DMS 273 (cell line): Measurements from ENCODE around the gene SLC6A12.
A peak's percentile ranks its signal among the peaks of the same experiment; 100 is the strongest.
"Not testable (repeated sequence)": the region's sequence is repeated elsewhere in the genome, so short reads cannot be mapped to it uniquely, and the experiment has no call there.

Source experiments
- DNase-seq: peaks from one replicate; lab custom pipeline; 2025; ENCODE audit not compliant: unreplicated experiment; lab: John Stamatoyannopoulos, UW

SLC6A12 gene

DNA sequence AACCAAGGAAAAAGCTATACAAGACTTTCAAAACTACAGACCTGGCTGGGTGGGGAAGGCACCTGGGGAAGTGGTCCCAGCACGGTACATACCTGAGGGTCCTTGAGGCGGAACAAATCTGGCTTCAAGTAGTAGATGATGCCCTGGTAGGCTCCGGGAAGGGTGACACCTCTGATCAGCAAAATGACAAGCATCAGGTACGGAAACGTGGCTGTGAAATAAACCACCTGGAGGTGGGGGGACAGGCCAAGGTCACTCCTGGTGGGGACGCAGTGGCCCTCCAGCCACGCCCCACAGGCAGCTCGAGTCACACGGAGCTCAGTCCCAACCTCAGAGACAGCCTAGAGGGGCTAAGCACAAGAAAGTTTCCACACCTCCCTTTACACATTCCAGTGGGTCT lies 15.3 kb downstream of the SLC6A12 start:
- DNase-seq: no peak

- DNase-seq: no peak
Measured at GRCh38 chr12:197911-198695, 15.9 kb downstream of the SLC6A12 start.

DNA sequence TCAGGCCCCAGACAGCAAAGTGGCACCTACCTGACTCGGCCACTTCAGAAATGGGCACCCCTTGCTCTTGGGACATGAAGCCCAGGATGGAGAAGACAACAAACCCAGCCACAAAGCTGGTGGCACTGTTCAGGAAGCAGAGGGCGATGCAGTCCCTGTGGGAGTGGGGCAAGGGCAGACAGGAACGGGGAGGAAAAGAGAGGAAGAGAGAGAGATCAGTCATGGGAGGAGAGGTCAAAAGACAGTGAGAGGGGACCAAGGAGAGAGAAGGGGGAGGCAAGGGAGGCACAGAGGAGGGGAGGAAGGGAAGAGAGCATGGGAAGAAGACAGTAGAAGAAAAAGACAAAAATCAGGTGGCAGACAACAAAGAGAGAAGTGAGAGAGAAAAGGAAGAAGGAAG lies 16.6 kb downstream of the SLC6A12 start:
- DNase-seq: no peak

GRCh38 chr12:196436-196835 lies 17.5 kb downstream of the SLC6A12 start:
- no peak for DNase-seq

GRCh38 chr12:195951-196350 lies 18.0 kb downstream of the SLC6A12 start:
- DNase-seq: no peak

GRCh38 chr12:195156-195555 lies 18.8 kb downstream of the SLC6A12 start:
- DNase-seq: no peak

DNA sequence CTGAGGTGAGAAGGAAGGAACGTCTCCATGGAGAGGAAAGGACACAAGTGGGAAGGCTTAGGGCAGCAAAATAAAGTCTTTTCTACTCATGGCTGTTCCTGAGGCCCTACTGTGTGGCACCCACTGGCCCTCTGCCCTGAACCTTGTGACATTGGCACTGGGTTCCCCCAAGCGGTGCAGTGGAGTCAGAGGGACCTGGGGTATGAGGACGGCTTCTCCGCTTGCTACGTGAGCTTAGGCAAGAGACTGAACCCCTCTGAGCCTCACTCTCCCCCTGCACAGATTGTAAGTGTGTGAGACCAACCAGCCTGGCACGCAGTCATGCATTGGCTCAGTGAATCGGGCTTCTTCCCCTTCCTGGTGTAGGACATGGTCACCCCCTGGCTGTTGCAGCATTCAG lies 19.7 kb downstream of the SLC6A12 start:
- no peak for DNase-seq

DNA sequence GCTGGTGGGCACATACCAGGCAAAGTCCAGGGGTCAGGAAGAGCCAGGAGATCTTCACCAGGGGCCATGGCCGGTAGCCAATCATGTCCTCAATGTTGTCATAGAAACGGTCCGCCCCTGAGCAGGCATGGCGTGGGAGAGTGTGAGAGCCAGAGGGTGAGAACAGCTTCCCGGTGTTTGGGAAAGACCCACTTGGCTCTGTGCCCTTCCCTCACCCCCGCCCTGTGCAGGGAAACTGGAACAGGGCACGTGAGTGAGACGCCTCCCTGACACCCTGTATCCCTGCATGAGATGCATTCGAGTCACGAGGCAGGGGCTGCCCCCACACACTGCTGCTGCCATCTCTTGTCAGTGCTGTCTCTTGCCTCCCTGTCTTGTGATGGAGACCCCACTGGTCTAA lies 20.7 kb downstream of the SLC6A12 start:
- peak; percentile 26 for DNase-seq

DNA sequence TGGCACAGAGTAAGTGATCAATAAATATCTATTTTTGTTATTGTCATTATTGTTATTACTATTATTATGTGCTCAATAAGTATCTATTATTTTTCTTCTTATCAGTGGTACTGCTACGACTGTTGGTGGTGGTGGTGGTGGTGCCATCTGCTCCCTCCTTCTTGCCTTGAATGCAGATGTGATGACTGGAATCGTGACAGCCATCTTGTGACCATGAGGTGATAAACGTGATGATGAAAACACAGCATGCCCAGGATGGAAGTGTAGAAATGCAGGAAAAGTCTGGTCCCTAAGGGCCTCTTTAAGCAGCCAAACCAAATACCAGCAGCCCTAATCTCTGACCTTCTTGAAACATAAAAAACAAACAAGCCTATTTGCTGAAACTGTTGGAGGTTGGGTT lies 22.4 kb downstream of the SLC6A12 start:
- no peak for DNase-seq

GRCh38 chr12:190881-191280 lies 23.1 kb downstream of the SLC6A12 start:
- no peak for DNase-seq

DNA sequence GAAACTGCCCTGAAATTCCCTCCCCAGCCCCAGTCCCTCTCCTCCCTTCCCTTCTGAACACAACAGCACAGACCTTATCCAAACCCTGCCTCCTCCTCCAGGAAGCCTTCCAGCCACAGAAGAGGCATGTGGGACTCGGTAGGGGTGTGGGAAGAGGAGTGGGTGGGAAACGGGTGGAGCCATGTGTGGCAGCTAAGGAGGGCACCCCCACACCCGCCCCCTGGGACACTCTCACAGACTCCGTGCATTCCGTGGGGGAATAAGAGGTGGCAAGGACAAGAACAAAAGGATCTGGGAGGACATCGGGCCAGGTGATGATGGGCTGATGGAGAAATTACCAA lies 24.4 kb downstream of the SLC6A12 start:
- no peak for DNase-seq

- DNase-seq: peak; percentile 87
Measured at GRCh38 chr12:188910-189621, 24.9 kb downstream of the SLC6A12 start.

- DNase-seq: not testable (repeated sequence)
Measured at GRCh38 chr12:187986-188909, 25.7 kb downstream of the SLC6A12 start.

GRCh38 chr12:186006-186625 lies 27.8 kb downstream of the SLC6A12 start:
- DNase-seq: no peak

DNA sequence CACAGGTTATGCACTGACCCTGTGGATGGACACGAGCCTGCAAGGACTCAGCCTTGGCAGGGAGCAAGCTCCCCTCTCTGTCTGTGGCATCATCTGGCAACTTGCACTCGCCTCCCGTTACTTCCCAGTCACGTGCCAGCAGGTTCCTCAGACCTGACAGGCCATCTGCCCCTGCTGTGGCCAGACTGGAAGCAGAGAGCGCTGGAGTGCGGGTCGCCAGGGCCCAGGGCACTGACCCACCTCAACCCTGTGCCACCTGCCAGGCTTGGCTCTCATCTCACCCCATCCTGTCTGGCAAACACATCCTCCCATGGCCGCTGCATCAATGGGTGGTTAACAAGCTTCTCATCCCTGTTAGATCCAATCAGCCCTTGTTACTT lies 28.4 kb downstream of the SLC6A12 start:
- peak; percentile 60 for DNase-seq

- DNase-seq: no peak
Measured at GRCh38 chr12:184811-185575, 29.0 kb downstream of the SLC6A12 start.

DNA sequence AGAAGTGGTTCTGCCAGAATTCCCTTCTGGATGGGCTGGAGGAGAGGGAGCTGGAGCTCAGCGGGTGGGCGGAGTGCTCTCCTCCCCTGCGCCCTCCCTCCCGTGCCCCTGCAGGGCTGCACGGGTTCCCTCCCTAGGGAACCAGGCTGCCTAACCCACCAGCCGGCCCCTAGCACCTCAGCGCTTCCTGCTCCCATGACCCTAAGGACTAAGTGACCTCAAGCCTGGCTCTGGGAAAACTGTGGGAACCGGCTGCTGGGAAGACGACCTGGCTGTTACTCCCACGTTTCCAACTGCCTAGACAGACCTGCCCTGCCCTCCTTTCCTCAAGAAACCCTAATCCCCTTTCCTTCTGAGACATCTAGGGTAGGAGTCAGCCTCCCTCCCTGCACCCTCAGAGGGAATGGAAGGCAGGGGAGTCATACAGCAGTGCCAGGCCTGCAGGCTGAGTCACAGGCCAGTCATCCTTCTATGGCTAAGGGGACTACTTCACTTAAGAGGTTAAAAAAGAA lies 31.5 kb downstream of the SLC6A12 start:
- DNase-seq: no peak

DNA sequence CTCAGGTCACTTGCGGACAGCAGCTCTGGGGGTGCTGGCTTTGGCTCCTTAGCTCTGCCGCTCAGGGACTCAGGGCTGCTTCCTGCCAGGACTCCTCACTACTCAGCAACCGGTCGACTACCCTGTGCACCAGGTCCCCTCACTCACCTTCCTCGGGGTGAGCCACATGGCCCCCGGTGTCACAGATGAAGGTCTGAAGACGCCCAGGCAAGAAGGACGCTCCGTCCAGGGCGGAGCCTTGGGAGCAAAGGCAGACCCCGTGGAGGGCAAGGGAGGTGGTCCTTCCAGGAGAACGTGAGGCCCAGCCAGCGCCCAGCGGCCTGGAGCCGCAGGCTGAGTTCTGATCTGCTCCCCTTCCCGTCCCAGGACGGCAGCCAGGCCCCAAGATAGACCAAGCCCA lies 32.0 kb downstream of the SLC6A12 start:
- DNase-seq: no peak

DNA sequence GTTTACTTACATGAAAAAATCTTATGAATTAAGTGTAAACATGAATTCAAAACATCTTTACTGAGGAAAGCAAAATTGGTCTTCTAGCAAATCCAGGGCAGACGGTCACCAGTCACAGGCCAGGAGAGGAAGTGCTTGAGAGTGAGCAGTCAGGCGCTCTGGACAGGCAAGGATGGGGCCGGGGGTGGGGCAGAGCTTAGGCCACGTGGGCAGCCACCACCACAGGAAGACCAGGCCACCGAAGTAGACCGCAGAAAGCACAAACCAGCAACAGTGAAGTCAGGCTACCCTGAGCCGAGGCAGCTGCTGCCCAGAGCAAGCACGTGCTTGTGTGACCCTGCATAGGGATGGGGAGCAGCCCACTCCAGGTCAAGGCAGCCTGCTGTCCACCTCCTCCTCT lies 33.5 kb downstream of the SLC6A12 start:
- no peak for DNase-seq

DNA sequence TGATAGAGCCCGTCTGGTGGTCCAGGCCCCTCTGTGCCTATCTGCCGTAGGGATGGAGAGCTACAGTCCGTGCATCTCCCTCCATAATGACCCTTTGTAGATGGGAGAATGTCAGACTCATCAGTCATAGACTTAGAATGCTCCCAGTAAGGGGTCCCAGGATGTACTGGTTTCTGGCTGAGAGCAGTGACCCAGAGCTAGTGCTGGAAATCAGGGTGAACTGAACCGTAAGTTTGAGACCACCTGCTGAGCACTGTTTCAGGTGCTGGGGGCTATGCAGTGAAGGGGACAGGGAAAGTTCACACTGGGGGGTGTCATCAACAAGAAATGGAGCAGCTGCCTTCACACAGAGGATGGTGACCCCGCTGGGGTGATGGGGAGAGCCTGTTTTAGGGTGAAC lies 34.1 kb downstream of the SLC6A12 start:
- DNase-seq: no peak
